ENCODE data around the gene MTOR.

- TF ChIP-seq CTCF (IDR thresholded peaks at IDR 0.05) = no peak
- TF ChIP-seq EZH2 (IDR thresholded peaks at IDR 0.05) = no peak
- TF ChIP-seq EZH2phosphoT487 (IDR thresholded peaks at IDR 0.05) = no peak
These were observed 111.2 kb downstream of the MTOR start for GRCh38 chr1:11151114-11151513.

Measured in neural progenitor cell (in vitro differentiated cells).